ENCODE results near the gene DDX3X.

- TF ChIP-seq ZNF26 (tag by site-specific recombination; IDR thresholded peaks at IDR 0.05) (no peak), CTCF (tag by site-specific recombination; IDR thresholded peaks at IDR 0.05) (peak; percentile 58), PBX3 (CRISPR knock-in tag; IDR thresholded peaks at IDR 0.05) (0 out of 2 replicates have a peak, but pooled peaks have one; percentile 66), ZNF473 (tag by site-specific recombination; IDR thresholded peaks at IDR 0.05) (no peak), ZNF629 (tag by site-specific recombination; IDR thresholded peaks at IDR 0.05) (peak; percentile 41; the same call in 1 of the 2 replicates), ZNF558 (tag by site-specific recombination; IDR thresholded peaks at IDR 0.05) (no peak), ZNF513 (tag by site-specific recombination; IDR thresholded peaks at IDR 0.05) (peak; percentile 41; the same call in 1 of the 2 replicates), BCL6B (tag by site-specific recombination; IDR thresholded peaks at IDR 0.05) (no peak), ZNF449 (tag by site-specific recombination; IDR thresholded peaks at IDR 0.05) (no peak), YY1 (tag by site-specific recombination; IDR thresholded peaks at IDR 0.05) (no peak; the same call in 1 of the 2 replicates), MEIS1 (CRISPR knock-in tag; IDR thresholded peaks at IDR 0.05; ENCODE audit: borderline replicate concordance) (no peak), ZNF48 (tag by site-specific recombination; IDR thresholded peaks at IDR 0.05) (no peak), ZNF561 (tag by site-specific recombination; IDR thresholded peaks at IDR 0.05; ENCODE audit: borderline replicate concordance) (no peak; the same call in 1 of the 2 replicates)
These were observed at the start of gene DDX3X for GRCh38 chrX:41333744-41334362.

Data from HEK293 (cell line).